Mucosa of descending colon (tissue), 3 donors: ENCODE results near the gene GSPT2. TPM values are rescaled to one million over a fixed set of nuclear protein-coding genes. Genes with fewer than 3 reads are reported as not detected.

Experiments used
- ATAC-seq: fragments of 200-7000 bp; cut with Tn5 transposase; one replicate; pipeline ENCODE4 v1.9.1; 2020; ENCODE audit warnings: mild to moderate bottlenecking, moderate library complexity
- DNase-seq, 3 donors: peaks; one replicate each; pipeline ENCODE4 v3.0.0-alpha.2; 2020
- H3K36me3 ChIP-seq: fragments of 200-600 bp; one replicate; pipeline ENCODE4 v1.8.0; 2021; ENCODE audit warnings: low read depth, mild to moderate bottlenecking
- H3K4me1 ChIP-seq: fragments of 200-600 bp; one replicate; pipeline ENCODE4 v1.8.0; 2021; ENCODE audit warnings: low read depth, mild to moderate bottlenecking
- H3K4me3 ChIP-seq: fragments of 200-600 bp; one replicate; pipeline ENCODE4 v1.8.0; 2021; ENCODE audit warnings: mild to moderate bottlenecking
- H3K9me3 ChIP-seq: fragments of 200-600 bp; one replicate; pipeline ENCODE4 v1.8.0; 2021; ENCODE audit warnings: mild to moderate bottlenecking
- CTCF ChIP-seq: fragments of 200-600 bp; IDR thresholded peaks from one replicate; pipeline ENCODE4 v1.8.0; 2022; ENCODE audit warnings: antibody characterized with exemption, mild to moderate bottlenecking
- intact Hi-C, 2 donors: fragments of 100-400 bp; cut with DNase I in 1 of 2; cut with micrococcal nuclease in 1 of 2; formaldehyde crosslinking; loops; one replicate each; pipeline versions ENCODE4 v1.11.0 to v1.11.1; 2022; cut with DNase I, micrococcal nuclease
- total RNA-seq, 3 donors: library from RNA; stranded (reverse); fragmentation: NEBNext Ultra II Directional in 2 of 3; extraction: Animal tissue kit (Norgen Biotek cat#: 25700) in 2 of 3; gene quantifications; one replicate each; pipeline versions ENCODE4 v1.2.1 to v1.2.4, GENCODE V29; 2021 to 2023
- donor health status: DM: no; HTN: no; CAD: no; lungs with moderate emphysema.
- donor health status: DM: no; HTN: no; CAD: no.
- donor health status: DM: no; HTN: yes; CAD: no.

The GSPT2 gene
- total RNA-seq, 3 donors from 2014 or later, result 5.4 to 9.5 (median 5.4) TPM

DNA sequence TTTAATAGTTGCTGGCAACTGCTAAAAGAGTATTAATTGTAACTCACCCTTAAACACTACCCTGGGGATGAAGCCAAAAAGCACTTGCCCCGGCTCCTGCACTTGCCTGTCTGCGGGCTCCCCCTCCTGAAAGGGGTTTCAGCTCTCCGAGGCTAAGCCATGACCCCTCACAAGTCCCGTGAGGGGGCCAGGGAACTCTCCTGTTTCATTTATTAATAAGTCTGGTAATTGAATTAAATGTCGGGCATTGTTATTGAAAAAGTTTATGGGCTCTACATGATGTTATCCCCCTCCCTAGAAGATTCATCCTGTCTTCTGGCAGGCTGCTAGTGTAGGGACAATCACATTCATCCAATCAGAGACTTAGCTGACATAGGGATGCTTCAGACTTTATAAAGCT is 23.3 kb downstream of the GSPT2 start:
- TF ChIP-seq CTCF, result no peak
- no peak for DNase-seq
- Histone ChIP-seq H3K4me1 (no peaks in the 10 kb centered on the region), H3K4me3 (no peak overlapping the region), H3K36me3 (no peaks in the 10 kb centered on the region), H3K9me3 (no peaks in the 10 kb centered on the region)
- no peak for ATAC-seq
- intact Hi-C loops, result no loop called here

GRCh38 chrX:51776851-51777250 is 33.6 kb downstream of the GSPT2 start:
- H3K4me1 ChIP-seq, result no peaks in the 10 kb centered on the region
- H3K9me3 ChIP-seq, result no peaks in the 10 kb centered on the region
- DNase-seq (no peak), ATAC-seq (no peak)
- no peak overlapping the region for H3K4me3 ChIP-seq
- intact Hi-C loops, result no loop called here
- H3K36me3 ChIP-seq, result no peaks in the 10 kb centered on the region
- TF ChIP-seq CTCF, result no peak

DNA sequence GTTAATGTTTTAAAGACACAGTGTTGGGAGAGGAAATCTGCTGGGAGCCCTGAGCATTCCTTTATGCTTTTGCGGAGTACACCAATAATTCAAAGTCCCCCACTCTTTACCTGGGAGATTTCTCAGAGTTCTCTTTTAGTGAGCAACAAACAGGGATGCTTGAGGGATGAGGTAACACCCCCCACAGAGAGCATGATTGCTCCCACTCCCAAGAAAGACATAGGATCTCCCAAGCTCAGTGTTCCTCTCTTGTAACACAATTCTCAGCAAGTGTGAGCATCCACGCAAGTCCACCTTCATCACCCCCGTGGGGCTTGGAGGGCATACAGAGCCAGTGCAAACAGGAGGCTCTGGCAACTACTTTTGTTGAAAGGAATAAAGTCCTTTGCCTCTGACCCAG is 36.1 kb downstream of the GSPT2 start:
- intact Hi-C loops, result no loop called here
- DNase-seq (no peak), ATAC-seq (no peak)
- TF ChIP-seq CTCF, result no peak
- H3K4me1 ChIP-seq, result no peaks in the 10 kb centered on the region
- no peaks in the 10 kb centered on the region for H3K9me3 ChIP-seq
- H3K4me3 ChIP-seq, result no peak overlapping the region
- no peaks in the 10 kb centered on the region for H3K36me3 ChIP-seq

GRCh38 chrX:51795136-51795535 is 51.9 kb downstream of the GSPT2 start:
- no peak for TF ChIP-seq CTCF
- H3K9me3 ChIP-seq, result no peaks in the 10 kb centered on the region
- DNase-seq (no peak), ATAC-seq (no peak)
- H3K36me3 ChIP-seq, result no peaks in the 10 kb centered on the region
- no peaks in the 10 kb centered on the region for H3K4me1 ChIP-seq
- H3K4me3 ChIP-seq, result no peak overlapping the region
- intact Hi-C loops, result no loop called here

Other genes starting within 250 kb of the GSPT2 start
- gene NUDT11, start 246.8 kb upstream of the GSPT2 start, total RNA-seq, result 1 to 10 TPM in 1 of 3 donors, under 1 TPM in 2; 0.34 to 3.8 (median 0.43) TPM
- gene CENPVL3, start 124.5 kb upstream of the GSPT2 start, total RNA-seq, result under 1 TPM in 1 of 3 donors, not detected in 2; 0.16 TPM
- not detected for gene CENPVL2, start 60.6 kb upstream of the GSPT2 start, total RNA-seq
- gene CENPVL1, start 32.9 kb upstream of the GSPT2 start, total RNA-seq, result not detected
- gene MAGED1, start 150.2 kb downstream of the GSPT2 start, total RNA-seq, result 10 to 100 TPM; 53.0 to 91.5 (median 57.4) TPM